Hematopoietic multipotent progenitor cell treated with erythropoietin and hydrocortisone succinate and interleukin-3 and kit ligand, for 6 days (in vitro differentiated cells): ENCODE measurements around the gene GPX8.

Experiments
- DNase-seq: peaks from one replicate; pipeline ENCODE4 v3.0.0-alpha.2; 2015

GPX8 gene

GRCh38 chr5:55159763-55160492, at the start of gene GPX8:
TSS of gene GPX8 (plus strand) at chr5:55160171. CDS start at chr5:55160193, 22 bp downstream.
- DNase-seq: peak; percentile 67

- DNase-seq: no peak
These were observed 49.8 kb upstream of the GPX8 start for GRCh38 chr5:55110217-55110616.

GRCh38 chr5:55113327-55113726, 46.6 kb upstream of the GPX8 start:
- DNase-seq: no peak

- no peak for DNase-seq
These were observed 45.9 kb upstream of the GPX8 start for GRCh38 chr5:55114061-55114460.

- no peak for DNase-seq
These were observed 36.6 kb upstream of the GPX8 start for GRCh38 chr5:55123365-55123764.

- no peak for DNase-seq
These were observed 25.8 kb upstream of the GPX8 start for GRCh38 chr5:55134053-55134722.

- no peak for DNase-seq
These were observed 23.4 kb upstream of the GPX8 start for GRCh38 chr5:55136521-55136920.

- no peak for DNase-seq
These were observed 18.9 kb upstream of the GPX8 start for GRCh38 chr5:55140908-55141665.

GRCh38 chr5:55141945-55142690, 17.9 kb upstream of the GPX8 start:
- no peak for DNase-seq

GRCh38 chr5:55143624-55144023, 16.3 kb upstream of the GPX8 start:
- no peak for DNase-seq

GRCh38 chr5:55146080-55146479, 13.9 kb upstream of the GPX8 start:
- DNase-seq: no peak

GRCh38 chr5:55146543-55147151, 13.3 kb upstream of the GPX8 start:
- DNase-seq: peak; percentile 90

GRCh38 chr5:55149308-55149795, 10.6 kb upstream of the GPX8 start:
- DNase-seq: no peak

- DNase-seq: no peak
These were observed 7.8 kb upstream of the GPX8 start for GRCh38 chr5:55151923-55152842.

GRCh38 chr5:55154873-55155272, 5.1 kb upstream of the GPX8 start:
- no peak for DNase-seq

- no peak for DNase-seq
These were observed 680 bp downstream of the GPX8 start for GRCh38 chr5:55160493-55161209.

- DNase-seq: no peak
These were observed 2.7 kb downstream of the GPX8 start for GRCh38 chr5:55162666-55163065.

- DNase-seq: no peak
These were observed 11.5 kb downstream of the GPX8 start for GRCh38 chr5:55171471-55171870.

GRCh38 chr5:55172051-55172899, 12.3 kb downstream of the GPX8 start:
- DNase-seq: peak; percentile 92
